Fibroblast of lung (primary cell): ENCODE data around the gene FBXO47. TPM values are rescaled to one million over a fixed set of nuclear protein-coding genes. Genes with fewer than 3 reads are reported as not detected.

Experiments
- DNase-seq, 2 donors: peaks; one replicate each; pipeline versions ENCODE4 v3.0.0 to v3.0.0-alpha.2; 2010; ENCODE audit warnings: low read depth in 2 of 2
- H2AFZ ChIP-seq: 2 replicates; pipeline ENCODE4 v1.5.1; 2012; ENCODE audit warnings: low read length, control low read depth, inconsistent platforms
- H3K27ac ChIP-seq: 2 replicates; pipeline ENCODE4 v1.5.1; 2011; ENCODE audit warnings: low read length, control low read depth; ENCODE audit not compliant: insufficient read depth
- H3K27me3 ChIP-seq: 2 replicates; pipeline ENCODE4 v1.5.1; 2011; ENCODE audit warnings: mild to moderate bottlenecking, low read length; ENCODE audit not compliant: control insufficient read depth, insufficient read depth
- H3K36me3 ChIP-seq: 2 replicates; pipeline ENCODE4 v1.5.1; 2011; ENCODE audit warnings: low read length; ENCODE audit not compliant: control insufficient read depth, insufficient read depth
- H3K4me1 ChIP-seq: 2 replicates; pipeline ENCODE4 v1.5.1; 2011; ENCODE audit warnings: low read length; ENCODE audit not compliant: control insufficient read depth, insufficient read depth; ENCODE audit errors: extremely low read depth
- H3K4me2 ChIP-seq: 2 replicates; pipeline ENCODE4 v1.5.1; 2011; ENCODE audit warnings: low read length, control low read depth; ENCODE audit not compliant: insufficient read depth; ENCODE audit errors: extremely low read depth
- H3K4me3 ChIP-seq, 4 experiments: fragments of 200-600 bp in 1 of 4; sonication (generic) in 1 of 4; replicated peaks in 1 of 4; 2 replicates each; pipeline ENCODE4 v1.5.1; 2011 to 2016; ENCODE audit warnings: low read length in 4 of 4, low read depth in 3 of 4, mild to moderate bottlenecking in 3 of 4, control low read depth in 2 of 4, inconsistent platforms in 1 of 4, mixed read lengths in 1 of 4; ENCODE audit not compliant: insufficient read depth in 1 of 4; ENCODE audit errors: control extremely low read depth in 1 of 4
- H3K79me2 ChIP-seq: 2 replicates; pipeline ENCODE4 v1.5.1; 2012; ENCODE audit warnings: mild to moderate bottlenecking, low read length, inconsistent platforms; ENCODE audit not compliant: control insufficient read depth, insufficient read depth
- H3K9ac ChIP-seq: 2 replicates; pipeline ENCODE4 v1.5.1; 2011; ENCODE audit warnings: mild to moderate bottlenecking, low read length, control low read depth; ENCODE audit not compliant: insufficient read depth
- H3K9me3 ChIP-seq: 2 replicates; pipeline ENCODE4 v1.5.1; 2012; ENCODE audit warnings: low read depth, low read length; ENCODE audit not compliant: control insufficient read depth, insufficient read depth
- H4K20me1 ChIP-seq: 2 replicates; pipeline ENCODE4 v1.5.1; 2011; ENCODE audit warnings: low read length; ENCODE audit not compliant: control insufficient read depth, insufficient read depth; ENCODE audit errors: extremely low read depth
- EZH2 ChIP-seq: IDR thresholded peaks from 2 replicates; pipeline ENCODE4 v1.5.1; 2012; ENCODE audit warnings: low read length, control low read depth, mild to moderate bottlenecking; ENCODE audit errors: missing control alignments
- polyA plus RNA-seq, 2 donors: library from polyadenylated mRNA; depleted of rRNA in 1 of 2; stranded (reverse) in 1 of 2; unstranded in 1 of 2; fragments of >200 nt; gene quantifications; 2 replicates each; pipeline ENCODE4 v1.2.1, GENCODE V29; 2011 to 2012; ENCODE audit warnings: missing spikeins in 1 of 2
- total RNA-seq: library from RNA; depleted of rRNA; stranded (reverse); fragments of >200 nt; gene quantifications from 2 replicates; pipeline ENCODE4 v1.2.1, GENCODE V29; 2014
- TF ChIP-seq, protein P1 (sequence below), 2 donors: IDR thresholded peaks in 1 of 2; conservative IDR thresholded peaks in 1 of 2; 1 replicate in 1 of 2; 2 replicates in 1 of 2; pipeline ENCODE4 v1.5.1; 2011 to 2012; ENCODE audit warnings: low read length in 2 of 2, control low read depth in 1 of 2, inconsistent platforms in 1 of 2, low read depth in 1 of 2, mild to moderate bottlenecking in 1 of 2

Gene FBXO47
- total and polyA plus RNA-seq, 2 donors (not counting 1 experiment from before 2014, with no cell fraction given): 0.05 to 0.17 TPM

- Histone ChIP-seq H3K9me3 (no peaks in the 10 kb centered on the region), H3K4me1 (peaks cover 2% of the 10 kb centered on the region), H3K79me2 (no peaks in the 10 kb centered on the region), H2AFZ (no peak overlapping the region), H3K4me2 (no peak overlapping the region), H3K27ac (no peak overlapping the region), H3K4me3 (no peak overlapping the region), H3K27me3 (no peaks in the 10 kb centered on the region), H4K20me1 (no peaks in the 10 kb centered on the region), H3K9ac (no peak overlapping the region), H3K36me3 (no peaks in the 10 kb centered on the region)
- DNase-seq: no peak
- TF ChIP-seq, protein P1, sequence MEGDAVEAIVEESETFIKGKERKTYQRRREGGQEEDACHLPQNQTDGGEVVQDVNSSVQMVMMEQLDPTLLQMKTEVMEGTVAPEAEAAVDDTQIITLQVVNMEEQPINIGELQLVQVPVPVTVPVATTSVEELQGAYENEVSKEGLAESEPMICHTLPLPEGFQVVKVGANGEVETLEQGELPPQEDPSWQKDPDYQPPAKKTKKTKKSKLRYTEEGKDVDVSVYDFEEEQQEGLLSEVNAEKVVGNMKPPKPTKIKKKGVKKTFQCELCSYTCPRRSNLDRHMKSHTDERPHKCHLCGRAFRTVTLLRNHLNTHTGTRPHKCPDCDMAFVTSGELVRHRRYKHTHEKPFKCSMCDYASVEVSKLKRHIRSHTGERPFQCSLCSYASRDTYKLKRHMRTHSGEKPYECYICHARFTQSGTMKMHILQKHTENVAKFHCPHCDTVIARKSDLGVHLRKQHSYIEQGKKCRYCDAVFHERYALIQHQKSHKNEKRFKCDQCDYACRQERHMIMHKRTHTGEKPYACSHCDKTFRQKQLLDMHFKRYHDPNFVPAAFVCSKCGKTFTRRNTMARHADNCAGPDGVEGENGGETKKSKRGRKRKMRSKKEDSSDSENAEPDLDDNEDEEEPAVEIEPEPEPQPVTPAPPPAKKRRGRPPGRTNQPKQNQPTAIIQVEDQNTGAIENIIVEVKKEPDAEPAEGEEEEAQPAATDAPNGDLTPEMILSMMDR (conservative IDR thresholded peaks at IDR 0.05 in 1 of 2, IDR thresholded peaks at IDR 0.05 in 1 of 2; ENCODE audit: low read depth in 1 of 2, low read length in 2 of 2): no peak
- no peak for TF ChIP-seq EZH2
Observed at GRCh38 chr17:39011907-39012468, 44.8 kb upstream of the FBXO47 start.

GRCh38 chr17:39009581-39010001 lies 42.4 kb upstream of the FBXO47 start:
- H4K20me1 ChIP-seq: no peaks in the 10 kb centered on the region
- no peak overlapping the region for H3K27ac ChIP-seq
- DNase-seq: no peak
- no peaks in the 10 kb centered on the region for H3K36me3 ChIP-seq
- H3K27me3 ChIP-seq: no peaks in the 10 kb centered on the region
- no peaks in the 10 kb centered on the region for H3K79me2 ChIP-seq
- no peak for TF ChIP-seq EZH2
- TF ChIP-seq, protein P1 (conservative IDR thresholded peaks at IDR 0.05 in 1 of 2, IDR thresholded peaks at IDR 0.05 in 1 of 2; ENCODE audit: low read depth in 1 of 2, low read length in 2 of 2): no peak
- no peaks in the 10 kb centered on the region for H3K9me3 ChIP-seq
- H3K4me3 ChIP-seq: no peak overlapping the region
- H3K4me2 ChIP-seq: no peak overlapping the region
- no peaks in the 10 kb centered on the region for H3K4me1 ChIP-seq
- H3K9ac ChIP-seq: no peak overlapping the region
- no peak overlapping the region for H2AFZ ChIP-seq

DNA sequence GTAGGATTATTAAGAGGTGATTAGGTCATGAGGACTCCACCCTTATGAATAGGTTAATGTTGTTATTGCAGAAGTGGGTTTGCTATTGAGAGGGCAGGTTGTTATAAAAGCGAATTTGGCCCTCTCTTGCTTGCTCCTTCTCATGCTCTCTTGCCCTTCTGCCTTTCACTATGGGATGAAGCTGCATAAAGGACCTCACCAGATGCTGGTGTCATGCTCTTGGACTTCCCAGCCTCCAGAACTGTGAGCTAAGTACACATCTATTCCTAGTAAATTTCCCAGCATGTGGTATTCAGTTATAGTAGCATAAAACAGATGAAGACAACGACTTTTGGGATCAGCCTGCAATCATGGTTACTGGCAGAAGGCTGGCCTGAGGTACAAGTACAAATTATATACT lies 41.4 kb upstream of the FBXO47 start:
- Histone ChIP-seq H3K27ac (no peak overlapping the region), H3K9ac (no peak overlapping the region), H3K4me2 (no peak overlapping the region), H3K9me3 (no peaks in the 10 kb centered on the region), H3K4me3 (no peak overlapping the region), H3K27me3 (no peaks in the 10 kb centered on the region), H3K4me1 (peaks cover under 1% of the 10 kb centered on the region), H3K79me2 (no peaks in the 10 kb centered on the region), H4K20me1 (no peaks in the 10 kb centered on the region), H3K36me3 (no peaks in the 10 kb centered on the region), H2AFZ (no peak overlapping the region)
- TF ChIP-seq, protein P1 (conservative IDR thresholded peaks at IDR 0.05 in 1 of 2, IDR thresholded peaks at IDR 0.05 in 1 of 2; ENCODE audit: low read depth in 1 of 2, low read length in 2 of 2): no peak
- no peak for TF ChIP-seq EZH2
- DNase-seq: no peak
